HuH-7.5 (cell line): ENCODE measurements around the gene PAPLN.
"Not testable (repeated sequence)": the region's sequence is repeated elsewhere in the genome, so short reads cannot be mapped to it uniquely, and the experiment has no call there.

ENCODE experiments used
- DNase-seq: peaks from one replicate; pipeline ENCODE4 v3.0.0; 2011; ENCODE audit warnings: low spot score

The PAPLN gene

DNA sequence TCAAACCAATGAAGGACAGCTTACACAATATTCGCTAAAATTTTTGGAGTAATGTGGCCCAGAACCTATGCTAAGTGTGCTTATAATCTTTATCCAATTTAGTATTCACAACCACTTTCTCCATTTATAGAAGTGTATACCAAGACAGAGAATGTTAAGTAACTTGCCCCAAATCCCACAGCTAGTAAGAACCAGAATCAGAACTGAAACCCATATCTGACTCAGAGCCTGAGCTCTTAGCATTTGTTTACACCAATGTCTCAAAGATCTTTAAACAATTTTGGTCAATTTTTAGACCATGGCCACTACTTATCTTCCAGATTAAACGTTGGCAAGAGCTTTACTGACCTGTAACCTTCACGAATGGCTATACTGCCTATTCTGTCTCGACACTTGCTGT lies 53.0 kb downstream of the PAPLN start:
- DNase-seq: no peak

DNA sequence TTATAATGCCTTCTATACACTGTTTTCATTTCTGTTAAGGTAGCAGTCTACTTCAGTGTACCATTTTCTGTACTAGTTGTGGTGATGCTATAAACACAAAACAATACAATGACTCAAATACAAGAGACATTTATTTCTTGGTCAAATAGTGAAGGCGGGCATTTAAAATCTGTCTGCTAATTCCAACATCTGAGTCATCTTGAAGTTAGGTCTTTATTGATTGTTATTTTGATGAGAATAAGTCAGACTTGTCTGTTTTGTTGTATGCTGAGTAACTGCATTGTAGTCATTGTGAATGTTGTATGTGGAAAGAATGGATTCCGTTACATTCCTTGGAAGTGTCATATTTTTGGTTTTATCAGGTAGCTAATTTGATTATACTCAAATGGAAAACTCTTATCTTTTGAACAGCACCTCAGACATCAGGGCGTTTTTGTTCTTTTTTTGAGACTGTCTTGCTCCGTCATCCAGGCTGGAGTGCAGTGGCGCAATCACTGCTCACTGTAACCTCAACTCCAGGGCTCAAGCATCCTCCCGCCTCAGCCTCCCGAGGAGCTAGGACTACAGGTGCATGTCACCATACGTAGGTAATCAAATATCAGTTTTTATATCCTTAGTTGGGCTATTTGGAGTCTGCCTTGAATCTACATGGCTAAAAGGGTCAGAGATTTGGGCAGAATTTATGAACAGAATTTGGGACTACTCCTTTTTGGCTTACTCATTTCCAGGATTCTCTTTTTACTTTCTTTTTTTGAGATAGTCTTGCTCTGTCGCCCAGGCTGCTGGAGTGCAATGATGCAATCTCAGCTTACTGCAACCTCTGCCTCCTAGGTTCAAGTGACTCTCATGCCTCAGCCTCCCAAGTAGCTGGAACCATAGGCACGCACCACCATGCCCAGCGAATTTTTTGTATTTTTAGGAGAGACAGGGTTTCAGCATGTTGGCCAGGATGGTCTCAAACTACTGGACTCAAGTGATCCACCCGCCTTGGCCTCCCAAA lies 56.8 kb downstream of the PAPLN start:
- no peak for DNase-seq

DNA sequence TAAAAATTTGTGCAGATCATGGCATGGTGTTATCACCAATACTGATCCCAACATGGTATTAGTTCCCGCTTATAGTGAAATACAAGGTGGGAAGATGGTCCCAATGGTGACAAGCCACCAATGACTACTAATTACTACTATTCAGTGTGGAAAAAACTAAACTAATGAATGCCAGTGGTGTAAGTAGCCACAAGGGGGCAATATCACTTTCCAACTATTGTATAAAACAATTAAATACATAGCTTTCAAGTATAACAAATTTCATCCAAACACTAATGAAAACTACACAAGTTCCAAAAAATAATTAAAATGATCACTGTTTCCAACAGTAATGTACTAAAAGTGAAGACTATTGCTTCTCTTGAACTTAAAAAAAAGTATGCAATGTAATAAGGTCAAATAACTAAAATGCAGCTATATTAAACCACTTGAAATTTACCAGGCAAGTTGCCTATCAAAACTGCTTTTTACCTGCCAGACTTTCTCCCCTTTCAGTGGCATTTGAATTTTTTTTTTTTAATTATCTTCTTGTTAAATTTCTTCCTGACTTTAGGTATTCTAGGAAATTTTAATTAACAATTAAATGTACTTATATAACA lies 58.0 kb downstream of the PAPLN start:
- DNase-seq: no peak

DNA sequence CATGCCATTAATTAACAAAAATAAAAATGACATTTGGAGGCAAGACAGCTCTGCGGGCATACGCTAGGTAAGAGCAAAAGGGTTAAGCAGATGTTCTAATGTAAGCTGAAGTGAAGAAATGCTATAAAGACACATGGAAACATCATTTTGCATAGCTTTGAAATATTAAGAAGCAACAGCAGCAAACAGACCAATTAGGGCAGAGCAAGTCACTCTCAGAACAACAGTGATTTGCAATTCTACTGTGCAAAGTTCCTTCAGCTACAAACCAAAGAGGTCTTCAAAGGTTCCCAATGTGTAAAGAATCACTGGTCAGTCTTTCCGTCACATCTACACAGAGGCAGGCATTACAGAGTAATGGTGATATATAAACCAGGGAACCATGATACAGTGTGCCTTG lies 68.2 kb downstream of the PAPLN start:
- DNase-seq: no peak

DNA sequence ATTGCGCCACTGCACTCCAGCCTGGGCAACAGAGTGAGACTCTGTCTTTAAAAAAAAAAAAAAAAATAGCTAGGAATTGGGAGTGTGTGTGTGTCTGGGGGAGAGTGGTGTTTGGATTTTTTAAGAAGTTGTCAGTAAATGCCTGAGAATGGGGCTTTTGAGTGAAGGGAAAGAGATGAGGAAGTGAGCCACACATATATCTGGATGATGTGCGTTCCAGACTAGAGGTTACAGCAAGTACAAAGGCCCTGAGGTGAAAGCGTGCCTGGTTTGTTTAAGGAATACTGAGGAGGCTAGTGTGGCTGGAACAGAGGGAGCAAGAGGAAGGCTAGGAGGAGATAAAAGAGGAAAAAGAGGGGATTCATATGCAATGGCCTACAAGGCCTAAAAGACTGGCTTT lies 70.0 kb downstream of the PAPLN start:
- DNase-seq: no peak

DNA sequence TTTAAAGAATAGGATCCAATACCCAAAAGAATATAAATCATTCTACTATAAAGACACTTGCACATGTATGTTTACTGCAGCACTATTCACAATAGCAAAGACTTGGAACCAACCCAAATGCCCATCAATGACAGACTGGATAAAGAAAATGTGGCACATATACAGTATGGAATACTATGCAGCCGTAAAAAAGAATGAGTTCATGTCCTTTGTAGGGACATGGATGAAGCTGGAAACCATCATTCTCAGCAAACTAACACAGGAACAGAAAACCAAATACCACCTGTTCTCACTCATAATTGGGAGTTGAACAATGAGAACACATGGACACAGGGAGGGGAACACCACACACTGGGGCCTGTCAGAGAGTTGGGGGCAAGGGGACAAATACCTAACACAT lies 71.9 kb downstream of the PAPLN start:
- not testable (repeated sequence) for DNase-seq

DNA sequence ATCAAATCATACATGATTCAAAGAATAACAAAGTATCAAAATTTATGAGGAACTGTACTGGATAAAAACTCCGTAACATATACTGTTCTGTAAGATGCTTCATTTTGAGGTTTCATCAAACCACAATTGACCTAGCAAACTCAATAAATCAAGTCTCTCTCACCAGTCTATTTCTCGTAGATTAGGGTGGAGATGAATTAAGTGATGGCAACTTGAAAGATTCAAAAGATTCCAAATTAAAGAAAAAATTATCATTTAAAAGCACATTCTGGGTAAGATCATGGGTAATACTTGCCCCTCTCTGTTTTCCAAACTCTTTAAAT lies 74.4 kb downstream of the PAPLN start:
- no peak for DNase-seq

DNA sequence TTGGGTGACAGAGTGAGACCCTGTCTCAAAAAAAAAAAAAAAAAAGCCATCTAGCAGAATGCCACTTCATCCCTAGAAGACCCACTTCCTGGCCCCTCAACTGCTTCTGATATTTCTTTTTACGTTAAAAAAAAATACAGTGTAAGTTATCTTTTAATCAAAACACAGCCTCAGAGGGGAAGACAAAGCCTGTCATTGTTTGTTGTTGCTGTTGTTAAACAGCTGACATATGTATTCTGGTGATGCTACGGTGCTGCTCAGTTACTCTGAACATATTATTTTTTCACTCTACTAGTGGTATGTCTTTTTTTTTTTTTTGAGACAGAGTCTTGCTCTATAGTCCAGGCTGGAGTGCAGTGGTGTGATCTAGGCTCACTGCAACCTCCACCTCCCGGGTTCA lies 75.4 kb downstream of the PAPLN start:
- DNase-seq: no peak

DNA sequence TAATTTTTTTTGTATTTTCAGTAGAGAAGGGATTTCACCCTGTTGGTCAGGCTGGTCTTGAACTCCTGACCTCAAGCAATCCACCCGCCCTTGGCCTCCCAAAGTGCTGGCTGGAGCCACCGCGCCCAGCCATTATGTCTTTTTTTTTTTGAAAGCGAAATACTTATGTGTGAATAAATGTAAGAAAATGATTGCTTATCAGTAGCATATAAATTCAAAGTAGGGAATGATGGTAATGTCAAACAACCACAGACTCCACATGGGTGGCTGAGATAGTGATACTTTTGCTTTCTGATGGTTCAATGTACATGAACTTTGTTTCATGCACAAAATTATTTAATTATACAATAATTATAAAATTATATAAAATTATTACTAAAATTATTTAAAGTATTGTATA lies 75.8 kb downstream of the PAPLN start:
- DNase-seq: no peak

DNA sequence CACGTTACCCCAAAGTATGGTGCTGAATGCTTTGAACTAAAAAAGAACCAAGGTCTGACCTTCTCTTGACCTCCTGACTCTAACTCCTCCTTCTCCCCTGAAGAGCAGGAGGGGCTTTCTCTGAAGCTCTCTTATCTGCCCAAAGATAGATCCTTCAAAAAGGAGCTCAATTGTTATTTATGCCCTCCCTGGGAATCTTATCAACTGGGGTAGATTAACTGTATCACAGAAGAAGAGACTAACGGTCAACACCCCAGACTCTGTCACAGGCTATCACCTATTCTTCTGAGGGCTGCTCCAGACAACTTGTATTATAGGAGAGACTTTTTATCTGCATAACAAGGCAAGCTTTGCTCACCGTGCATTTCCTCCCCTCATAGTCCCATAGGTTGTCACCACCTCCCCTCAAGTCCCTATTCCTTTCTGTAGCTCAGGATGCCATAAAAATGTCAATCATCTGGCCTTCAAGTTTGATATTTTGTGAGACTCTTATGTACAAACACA lies 86.6 kb downstream of the PAPLN start:
- no peak for DNase-seq
